SU-DHL-6 (cell line): ENCODE measurements around the gene OR1J1.

Source experiments
- H2AFZ ChIP-seq: fragments of 200-600 bp; sonication (generic); 2 replicates; pipeline ENCODE4 v1.6.1; 2014; ENCODE audit warnings: low read depth, mild to moderate bottlenecking, moderate library complexity, mixed read lengths, antibody characterized with exemption, low read length; ENCODE audit not compliant: severe bottlenecking
- H3F3A ChIP-seq: fragments of 200-600 bp; shearing (Covaris generic); 2 replicates; pipeline ENCODE4 v1.6.0; 2016; ENCODE audit warnings: antibody characterized with exemption, mild to moderate bottlenecking; ENCODE audit not compliant: insufficient read depth
- H3K27ac ChIP-seq: fragments of 200-600 bp; sonication (generic); 2 replicates; pipeline ENCODE4 v1.5.1; 2016; ENCODE audit warnings: low read depth, mild to moderate bottlenecking, low read length, moderate library complexity, mixed read lengths
- H3K27me3 ChIP-seq: fragments of 200-600 bp; sonication (generic), shearing (Covaris generic); 2 replicates; pipeline ENCODE4 v1.6.0; 2014; ENCODE audit warnings: mild to moderate bottlenecking, low read length
- H3K36me3 ChIP-seq: fragments of 200-600 bp; sonication (generic); 2 replicates; pipeline ENCODE4 v1.6.1; 2014; ENCODE audit warnings: mild to moderate bottlenecking, low read length, mixed read lengths
- H3K4me2 ChIP-seq: fragments of 300-600, 200-600 bp; shearing (Covaris generic), sonication (generic); 2 replicates; pipeline ENCODE4 v1.6.0; 2014; ENCODE audit warnings: low read length, low read depth, mild to moderate bottlenecking; ENCODE audit not compliant: poor library complexity, severe bottlenecking
- H3K4me3 ChIP-seq: fragments of 200-600 bp; sonication (generic); 2 replicates; pipeline ENCODE4 v1.5.1; 2014; ENCODE audit warnings: antibody characterized with exemption, low read length, mild to moderate bottlenecking, mixed read lengths; ENCODE audit not compliant: insufficient read depth, poor library complexity, severe bottlenecking
- H3K79me2 ChIP-seq: fragments of 200-600 bp; sonication (generic); 2 replicates; pipeline ENCODE4 v1.6.1; 2014; ENCODE audit warnings: mild to moderate bottlenecking, low read length, moderate library complexity; ENCODE audit not compliant: insufficient read depth
- H3K9ac ChIP-seq: fragments of 200-600 bp; sonication (generic); 2 replicates; pipeline ENCODE4 v1.7.0; 2014; ENCODE audit warnings: mild to moderate bottlenecking, low read length
- H3K9me2 ChIP-seq: fragments of 200-600 bp; sonication (generic); replicated peaks from 2 replicates; pipeline ENCODE4 v1.6.1; 2014; ENCODE audit warnings: low read length; ENCODE audit not compliant: insufficient read depth
- H3K9me3 ChIP-seq: fragments of 200-600 bp; sonication (generic); 2 replicates; pipeline ENCODE4 v1.6.1; 2014; ENCODE audit warnings: low read length, mixed read lengths; ENCODE audit not compliant: insufficient read depth
- H4K20me1 ChIP-seq: fragments of 200-600 bp; sonication (generic); 2 replicates; pipeline ENCODE4 v1.6.1; 2014; ENCODE audit warnings: low read depth, mild to moderate bottlenecking, antibody characterized with exemption, low read length, moderate library complexity, mixed read lengths
- EZH2phosphoT487 ChIP-seq: fragments of 200-600 bp; sonication (generic), shearing (Covaris generic); conservative IDR thresholded peaks from 2 replicates; pipeline ENCODE4 v1.6.1; 2018; ENCODE audit warnings: mild to moderate bottlenecking, antibody characterized with exemption, low read length, moderate library complexity, mixed read lengths
- TF ChIP-seq, protein P1 (sequence below): fragments of 200-600 bp; sonication (generic); IDR thresholded peaks from one replicate; pipeline ENCODE4 v1.5.1; 2017; ENCODE audit warnings: antibody characterized with exemption, mild to moderate bottlenecking, low read length, moderate library complexity; ENCODE audit not compliant: insufficient read depth, poor library complexity, severe bottlenecking

The OR1J1 gene

DNA sequence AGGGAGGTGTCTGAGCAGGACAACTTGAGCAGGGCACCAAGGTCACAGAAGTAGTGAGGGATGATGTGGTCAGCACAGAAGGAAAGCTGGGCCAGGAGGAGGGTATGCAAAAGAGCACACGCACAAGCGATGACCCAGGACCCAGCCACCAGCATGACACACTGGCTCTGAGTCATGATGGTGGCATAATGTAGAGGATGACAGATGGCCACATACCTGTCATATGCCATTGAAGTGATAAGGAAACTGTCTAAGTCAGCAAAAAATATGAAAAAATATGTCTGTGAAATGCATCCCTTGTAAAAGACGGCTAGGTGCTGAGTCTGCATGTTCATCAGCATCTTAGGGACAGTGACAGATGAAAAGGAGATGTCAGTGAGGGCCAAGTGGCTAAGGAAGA, 380 bp downstream of the OR1J1 start:
- Histone ChIP-seq H3K9ac (no peak overlapping the region), H3K9me2 (no peaks in the 10 kb centered on the region), H3K27me3 (no peaks in the 10 kb centered on the region), H3K36me3 (no peaks in the 10 kb centered on the region), H3K4me3 (no peak overlapping the region), H3K27ac (no peak overlapping the region), H3K4me2 (no peak overlapping the region), H2AFZ (no peak overlapping the region), H4K20me1 (no peaks in the 10 kb centered on the region), H3F3A (no peaks in the 10 kb centered on the region), H3K9me3 (no peaks in the 10 kb centered on the region), H3K79me2 (no peaks in the 10 kb centered on the region)
- no peak for TF ChIP-seq EZH2phosphoT487
- TF ChIP-seq, protein P1, sequence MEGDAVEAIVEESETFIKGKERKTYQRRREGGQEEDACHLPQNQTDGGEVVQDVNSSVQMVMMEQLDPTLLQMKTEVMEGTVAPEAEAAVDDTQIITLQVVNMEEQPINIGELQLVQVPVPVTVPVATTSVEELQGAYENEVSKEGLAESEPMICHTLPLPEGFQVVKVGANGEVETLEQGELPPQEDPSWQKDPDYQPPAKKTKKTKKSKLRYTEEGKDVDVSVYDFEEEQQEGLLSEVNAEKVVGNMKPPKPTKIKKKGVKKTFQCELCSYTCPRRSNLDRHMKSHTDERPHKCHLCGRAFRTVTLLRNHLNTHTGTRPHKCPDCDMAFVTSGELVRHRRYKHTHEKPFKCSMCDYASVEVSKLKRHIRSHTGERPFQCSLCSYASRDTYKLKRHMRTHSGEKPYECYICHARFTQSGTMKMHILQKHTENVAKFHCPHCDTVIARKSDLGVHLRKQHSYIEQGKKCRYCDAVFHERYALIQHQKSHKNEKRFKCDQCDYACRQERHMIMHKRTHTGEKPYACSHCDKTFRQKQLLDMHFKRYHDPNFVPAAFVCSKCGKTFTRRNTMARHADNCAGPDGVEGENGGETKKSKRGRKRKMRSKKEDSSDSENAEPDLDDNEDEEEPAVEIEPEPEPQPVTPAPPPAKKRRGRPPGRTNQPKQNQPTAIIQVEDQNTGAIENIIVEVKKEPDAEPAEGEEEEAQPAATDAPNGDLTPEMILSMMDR = no peak

DNA sequence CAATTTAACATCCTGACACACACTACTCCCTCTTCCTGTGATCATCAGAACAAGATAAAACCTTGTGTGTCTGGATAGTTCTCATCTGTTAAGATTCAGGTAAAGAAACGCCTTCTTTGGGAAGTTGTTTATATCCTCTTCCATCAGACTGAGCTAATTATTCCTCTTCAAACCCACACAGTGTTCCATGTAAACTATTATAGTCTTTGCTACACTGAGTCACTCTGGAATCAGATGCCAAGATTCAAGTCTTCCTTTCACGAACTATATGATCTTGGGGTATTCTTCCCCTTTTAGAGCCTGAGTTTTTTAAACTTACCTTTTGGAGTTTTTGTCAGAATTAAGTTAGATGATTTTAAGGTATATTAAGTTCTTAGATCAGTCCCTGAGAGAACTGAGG, 2.0 kb downstream of the OR1J1 start:
- Histone ChIP-seq H3K36me3 (no peaks in the 10 kb centered on the region), H3K27me3 (no peaks in the 10 kb centered on the region), H3K4me2 (no peak overlapping the region), H3K27ac (no peak overlapping the region), H4K20me1 (no peaks in the 10 kb centered on the region), H3K9ac (no peak overlapping the region), H3K4me3 (no peak overlapping the region), H3F3A (no peaks in the 10 kb centered on the region), H3K79me2 (no peaks in the 10 kb centered on the region), H3K9me3 (no peaks in the 10 kb centered on the region), H3K9me2 (no peaks in the 10 kb centered on the region), H2AFZ (no peak overlapping the region)
- no peak for TF ChIP-seq EZH2phosphoT487
- TF ChIP-seq, protein P1 = no peak

DNA sequence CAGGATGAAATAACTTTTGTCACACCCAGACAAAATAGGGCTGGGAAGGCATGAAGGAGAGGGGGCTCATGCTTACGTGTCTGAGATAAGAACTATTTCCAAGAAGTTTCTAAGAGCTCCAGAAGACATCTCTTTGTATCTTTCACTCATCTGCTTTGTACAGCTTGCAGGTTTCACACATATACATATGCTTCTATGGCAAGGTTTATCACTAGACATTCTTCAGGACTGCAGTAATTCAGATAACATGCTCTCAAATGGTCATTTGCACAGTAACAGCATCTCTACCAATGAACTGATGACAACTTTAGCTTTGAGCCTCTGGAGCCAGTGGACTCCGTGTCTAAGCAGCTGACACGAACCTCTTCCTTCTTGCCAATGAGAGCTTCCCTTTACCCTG, 3.2 kb downstream of the OR1J1 start:
- Histone ChIP-seq H3F3A (no peaks in the 10 kb centered on the region), H3K4me2 (no peak overlapping the region), H3K9me2 (no peaks in the 10 kb centered on the region), H3K79me2 (no peaks in the 10 kb centered on the region), H3K36me3 (no peaks in the 10 kb centered on the region), H3K9me3 (no peaks in the 10 kb centered on the region), H3K4me3 (no peak overlapping the region), H3K9ac (no peak overlapping the region), H4K20me1 (no peaks in the 10 kb centered on the region), H2AFZ (no peak overlapping the region), H3K27me3 (no peaks in the 10 kb centered on the region), H3K27ac (no peak overlapping the region)
- TF ChIP-seq EZH2phosphoT487 = no peak
- TF ChIP-seq, protein P1 = no peak
